Frontal cortex (tissue), 4 donors: ENCODE measurements around the gene BCLAF3. TPM values are rescaled to one million over a fixed set of nuclear protein-coding genes. Genes with fewer than 3 reads are reported as not detected.

ENCODE experiments used
- DNase-seq, 2 donors: peaks; one replicate each; pipeline ENCODE4 v3.0.0; 2012; ENCODE audit warnings: low spot score in 2 of 2
- FAIRE-seq: peaks from 2 replicates; lab custom pipeline; 2012; peaks lifted over from hg19 to GRCh38; lab: Jason Lieb, UNC
- total RNA-seq: library from RNA; depleted of rRNA; stranded (reverse); fragments of >200 nt; gene quantifications from one replicate; pipeline ENCODE4 v1.2.3, GENCODE V29; 2014
- donor health status: control.
- donor health status: control.
- donor health status: control.

The BCLAF3 gene
- total RNA-seq = 39.1 TPM

DNA sequence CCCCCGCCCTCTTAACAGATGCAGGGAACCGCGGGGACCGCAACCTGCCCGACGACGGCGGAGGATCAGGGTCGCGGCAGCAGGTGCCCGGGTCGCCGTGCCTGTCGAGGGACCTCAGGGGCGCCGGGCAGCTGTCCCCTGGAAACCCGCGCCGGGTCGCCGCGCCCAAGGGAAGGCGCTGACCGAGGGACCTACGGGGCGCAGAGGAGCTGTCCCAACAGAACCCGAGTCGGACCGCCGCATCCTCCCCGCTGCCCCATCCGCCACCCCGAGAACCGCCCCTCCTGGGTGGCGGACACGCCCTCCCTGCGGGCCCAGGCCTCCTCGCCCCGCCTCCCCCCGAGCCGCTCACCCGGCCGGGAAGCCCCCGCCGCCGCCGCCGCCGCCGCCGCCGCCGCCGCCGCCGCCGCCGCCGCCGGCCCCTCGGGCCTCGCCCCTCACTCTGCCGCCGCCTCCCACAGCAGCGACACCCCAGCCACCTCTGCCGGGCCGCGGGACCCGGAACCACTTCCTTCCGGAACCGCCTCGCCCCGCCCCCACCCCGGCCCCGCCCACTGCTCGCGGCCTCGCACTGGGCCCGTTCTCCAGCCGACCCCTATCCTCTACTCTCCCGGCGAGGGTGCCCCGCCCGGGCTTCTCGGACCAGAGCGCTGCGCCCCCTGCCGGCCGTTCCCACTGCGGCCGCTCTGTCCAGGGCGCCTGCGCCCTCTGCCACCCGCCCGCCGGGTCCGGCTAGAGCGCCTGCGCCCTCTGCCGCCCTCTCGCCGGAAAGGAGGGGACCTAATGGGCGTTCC lies at the start of gene BCLAF3:
Gene BCLAF3 (minus strand): TSS at position 506 of the 794 bp plus-strand sequence. CDS start 20,797 bp downstream, outside the sequence.
- FAIRE-seq = no peak
- DNase-seq = peak; percentile 94

GRCh38 chrX:20038966-20039365 lies 48.1 kb upstream of the BCLAF3 start:
- no peak for DNase-seq
- no peak for FAIRE-seq

GRCh38 chrX:20037186-20037585 lies 46.3 kb upstream of the BCLAF3 start:
- FAIRE-seq = no peak
- DNase-seq = no peak

DNA sequence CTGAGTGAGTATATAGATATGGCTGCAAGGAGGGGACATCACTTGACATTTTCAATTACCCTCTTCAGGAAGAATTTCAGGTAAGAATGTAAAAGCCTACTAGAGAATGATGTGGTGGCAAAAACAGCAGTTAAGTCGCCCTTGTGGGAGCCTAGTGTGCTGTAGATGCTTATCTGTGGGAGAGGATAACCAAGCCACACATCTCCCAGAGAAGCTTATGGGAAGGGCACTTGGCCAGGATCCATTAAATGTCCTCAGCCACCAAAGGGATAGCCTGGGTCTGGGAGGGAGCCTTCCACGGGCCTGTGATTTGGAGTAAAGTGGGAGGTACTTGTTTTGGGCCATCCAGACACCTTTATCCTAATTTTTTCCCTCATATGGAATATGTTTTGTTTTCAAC lies 41.3 kb upstream of the BCLAF3 start:
- DNase-seq = no peak
- FAIRE-seq = no peak

DNA sequence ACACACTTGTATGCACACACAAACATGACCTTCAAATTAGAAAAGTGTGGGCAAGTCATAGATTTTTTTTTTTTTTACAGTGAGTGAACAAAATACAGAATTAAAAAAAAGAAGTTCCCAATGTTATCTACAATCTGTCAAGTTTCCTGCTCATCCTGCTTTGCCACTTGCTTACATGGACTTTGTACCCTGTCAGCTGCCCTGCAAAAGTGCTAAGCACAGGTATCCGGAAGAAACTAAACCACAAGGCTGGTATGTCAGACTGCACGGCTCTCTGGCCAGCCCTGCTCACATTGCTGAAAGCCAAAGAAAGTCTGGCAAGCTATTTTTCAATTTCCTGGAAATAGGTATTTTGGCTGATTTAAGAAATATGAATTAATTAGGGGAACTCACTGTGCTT lies 38.9 kb upstream of the BCLAF3 start:
- no peak for DNase-seq
- no peak for FAIRE-seq

DNA sequence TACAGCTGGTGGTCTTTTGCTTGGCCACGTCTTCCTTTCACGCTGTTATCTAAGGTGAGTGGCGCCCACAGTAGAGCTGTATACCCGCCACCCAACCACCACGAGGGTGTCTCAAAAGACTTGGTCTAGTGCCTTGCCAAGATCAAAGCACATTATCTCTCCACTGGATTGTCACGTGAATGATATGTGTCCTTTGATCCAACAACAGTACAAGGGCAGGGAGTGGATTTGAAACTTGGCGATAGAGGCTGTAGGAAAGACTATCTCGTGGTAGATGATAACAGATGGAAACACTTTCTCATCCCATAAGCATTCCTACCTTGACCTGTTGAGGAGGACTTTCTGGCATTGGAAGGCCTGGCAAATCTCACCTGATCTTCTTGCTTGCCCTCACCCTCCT lies 37.7 kb upstream of the BCLAF3 start:
- FAIRE-seq = no peak
- DNase-seq = no peak

DNA sequence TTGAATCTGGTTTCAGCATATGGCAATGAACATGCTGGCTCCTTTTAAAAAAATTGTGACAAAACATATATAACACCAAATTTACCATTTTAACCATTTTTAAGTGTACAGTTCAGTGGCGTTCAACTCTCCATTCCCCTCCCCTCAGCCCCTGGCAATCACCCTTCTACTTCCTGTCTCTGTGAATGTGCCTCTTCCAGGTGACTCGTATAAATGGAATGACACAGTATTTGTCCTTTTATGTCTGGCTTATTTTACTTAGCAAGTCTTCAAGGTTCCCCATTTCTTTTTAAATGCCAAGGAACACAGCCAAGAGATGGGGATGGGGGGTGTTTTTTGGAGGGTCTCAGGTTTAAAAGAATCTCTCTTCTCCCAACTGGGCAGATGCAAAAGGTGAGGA lies 35.4 kb upstream of the BCLAF3 start:
- DNase-seq (no peak), FAIRE-seq (no peak)

- no peak for FAIRE-seq
- no peak for DNase-seq
Observed at GRCh38 chrX:20019672-20020365, 29.0 kb upstream of the BCLAF3 start.

DNA sequence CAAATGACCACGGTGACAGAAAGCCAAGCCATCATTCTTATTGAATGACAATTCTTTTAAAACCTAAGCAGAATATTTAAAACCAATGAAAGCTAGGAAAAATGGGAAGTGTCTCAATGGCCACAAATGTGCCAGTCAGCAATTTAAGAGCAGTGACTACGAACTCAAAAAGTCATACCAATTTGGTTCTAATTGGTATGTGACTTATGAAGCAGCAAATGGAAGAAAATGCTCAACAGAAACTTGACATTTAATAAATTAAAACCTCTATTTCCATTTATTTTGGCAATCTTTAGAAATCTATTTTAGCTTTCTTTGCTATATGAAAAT lies 25.7 kb upstream of the BCLAF3 start:
- DNase-seq = no peak
- FAIRE-seq = no peak

DNA sequence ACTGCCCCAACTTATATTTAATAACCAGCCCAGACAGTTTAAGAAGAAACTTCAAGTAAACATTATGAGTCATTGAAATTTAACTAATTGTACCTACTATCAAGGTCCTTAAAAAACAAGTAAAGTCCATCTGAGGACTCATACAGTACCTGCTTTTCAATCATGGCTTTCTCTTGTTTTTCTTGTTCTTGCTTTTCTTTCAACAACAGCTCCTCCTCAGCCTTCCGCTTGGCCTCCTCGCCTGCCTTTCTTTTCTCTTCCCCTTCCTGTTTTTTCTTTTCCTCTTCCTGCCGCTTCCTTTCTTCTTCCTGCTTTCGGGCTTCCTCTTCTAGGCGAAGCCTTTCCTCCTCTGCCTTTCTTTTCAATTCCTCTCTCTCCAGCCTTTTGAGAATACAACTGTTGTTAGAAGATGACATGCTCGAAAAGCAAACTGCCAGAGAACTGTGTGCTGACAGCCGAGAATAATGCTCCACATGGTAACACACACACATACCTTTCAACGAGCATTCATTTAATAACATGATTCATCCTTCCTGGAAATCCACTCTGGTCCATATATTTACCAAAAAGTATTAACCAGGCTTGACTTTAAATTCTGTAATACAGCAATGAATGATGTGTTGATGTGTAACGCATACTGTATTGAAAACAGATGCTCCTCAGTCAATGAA lies 25.2 kb upstream of the BCLAF3 start:
- DNase-seq (no peak), FAIRE-seq (no peak)

- FAIRE-seq (no peak), DNase-seq (no peak)
Observed at GRCh38 chrX:20015422-20015821, 24.6 kb upstream of the BCLAF3 start.

GRCh38 chrX:20011608-20012007 lies 20.7 kb upstream of the BCLAF3 start:
- FAIRE-seq (no peak), DNase-seq (no peak)

GRCh38 chrX:20007962-20008622 lies 17.2 kb upstream of the BCLAF3 start:
- DNase-seq (no peak), FAIRE-seq (no peak)

DNA sequence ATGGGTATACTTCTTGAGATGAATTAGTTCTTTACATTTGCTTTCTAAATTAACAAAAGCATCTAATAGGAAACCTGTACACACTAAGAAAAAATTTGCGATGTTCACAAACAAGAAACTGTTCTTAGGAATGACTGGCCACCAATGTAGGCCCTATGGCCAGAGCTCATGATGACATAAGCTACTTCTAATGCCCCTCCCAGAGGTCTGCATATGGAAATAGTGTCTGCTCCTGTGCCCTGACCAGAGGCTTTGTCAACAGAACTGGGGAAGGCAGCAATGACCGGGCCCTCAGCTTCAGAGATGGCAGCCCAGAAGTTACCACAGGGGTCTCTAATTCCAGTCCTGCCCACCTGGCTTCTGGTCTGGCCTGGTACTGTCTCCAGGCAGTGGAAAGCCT lies 15.0 kb upstream of the BCLAF3 start:
- DNase-seq (no peak), FAIRE-seq (no peak)

- no peak for FAIRE-seq
- DNase-seq = no peak
Observed at GRCh38 chrX:20001588-20001987, 10.7 kb upstream of the BCLAF3 start.

GRCh38 chrX:19991350-19991718 lies 473 bp upstream of the BCLAF3 start:
- peak in 1 of 2 donors; percentile 19 for DNase-seq
- no peak for FAIRE-seq

- FAIRE-seq (no peak), DNase-seq (peak in 1 of 2 donors; percentile 18)
Observed at GRCh38 chrX:19990151-19990555, 708 bp downstream of the BCLAF3 start.

DNA sequence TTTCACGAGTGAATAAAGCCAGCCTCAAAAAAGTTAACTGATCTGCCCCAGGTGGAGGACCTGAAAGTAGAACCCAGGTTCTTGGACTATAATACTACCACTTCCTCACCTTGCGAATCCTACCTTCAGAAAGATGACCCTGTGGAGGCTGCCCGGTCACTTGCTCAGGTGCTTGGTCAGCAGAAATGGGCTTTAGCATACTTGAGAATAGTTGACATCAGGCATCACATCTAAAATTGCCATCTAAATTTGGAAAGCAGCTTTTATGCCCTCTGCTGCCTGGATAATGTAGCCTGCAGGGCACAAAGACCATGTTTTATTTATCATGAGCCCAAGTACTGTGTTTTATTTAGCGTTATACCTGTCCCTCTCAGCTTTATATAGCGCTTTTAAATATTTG lies 3.0 kb downstream of the BCLAF3 start:
- DNase-seq = no peak
- FAIRE-seq = no peak

GRCh38 chrX:19986531-19986930 lies 4.3 kb downstream of the BCLAF3 start:
- FAIRE-seq (no peak), DNase-seq (no peak)

DNA sequence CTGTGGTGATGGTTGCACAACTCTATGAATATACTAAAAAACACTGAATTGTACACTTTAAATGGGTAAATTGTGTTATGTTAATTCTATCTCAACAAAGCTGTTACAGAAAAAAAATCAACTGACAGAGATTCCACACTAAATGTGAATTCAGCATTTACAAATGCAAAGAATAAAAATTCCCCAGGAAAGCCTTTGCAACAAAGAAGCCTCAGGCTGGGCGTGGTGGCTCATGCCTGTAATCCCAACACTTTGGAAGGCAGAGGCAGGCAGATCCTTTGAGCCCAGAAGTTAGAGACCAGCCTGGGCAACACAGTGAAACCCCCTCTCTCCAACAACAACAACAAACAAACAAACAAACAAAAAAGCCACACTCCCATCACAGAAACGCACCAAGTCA lies 8.9 kb downstream of the BCLAF3 start:
- FAIRE-seq (no peak), DNase-seq (no peak)

- no peak for FAIRE-seq
- DNase-seq = no peak
Observed at GRCh38 chrX:19975845-19976244, 15.0 kb downstream of the BCLAF3 start.
